ENCODE measurements around the gene DNAH5.
"Not testable (repeated sequence)": the region's sequence is repeated elsewhere in the genome, so short reads cannot be mapped to it uniquely, and the experiment has no call there.

The DNAH5 gene

GRCh38 chr5:13944560-13945199 lies at the start of gene DNAH5:
DNAH5 (minus strand) TSS chr5:13944688; CDS start chr5:13944438, 250 bp downstream.
- DNase-seq (ENCODE audit: low spot score), result no peak

- no peak for DNase-seq (ENCODE audit: low spot score)
Measured at GRCh38 chr5:13993926-13994325, 49.4 kb upstream of the DNAH5 start.

DNA sequence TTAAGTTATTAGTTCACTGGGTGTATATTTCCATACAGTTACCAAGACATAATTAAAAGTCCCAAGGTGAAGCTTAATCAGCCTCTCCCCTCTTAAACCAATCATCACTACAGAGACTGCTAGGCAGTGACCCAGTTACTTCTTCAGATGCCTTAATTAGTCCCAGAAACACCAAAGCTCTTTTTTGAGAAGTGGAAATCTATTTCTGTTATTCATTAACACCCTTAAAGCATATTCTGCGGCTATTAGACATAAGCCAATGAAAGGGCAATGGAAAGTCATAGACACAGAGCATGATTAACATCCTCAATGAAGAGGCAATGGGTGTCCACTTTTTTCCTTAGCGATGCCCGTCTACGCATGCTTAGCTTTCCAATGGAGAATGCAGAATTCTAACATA lies 48.3 kb upstream of the DNAH5 start:
- no peak for DNase-seq (ENCODE audit: low spot score)

DNA sequence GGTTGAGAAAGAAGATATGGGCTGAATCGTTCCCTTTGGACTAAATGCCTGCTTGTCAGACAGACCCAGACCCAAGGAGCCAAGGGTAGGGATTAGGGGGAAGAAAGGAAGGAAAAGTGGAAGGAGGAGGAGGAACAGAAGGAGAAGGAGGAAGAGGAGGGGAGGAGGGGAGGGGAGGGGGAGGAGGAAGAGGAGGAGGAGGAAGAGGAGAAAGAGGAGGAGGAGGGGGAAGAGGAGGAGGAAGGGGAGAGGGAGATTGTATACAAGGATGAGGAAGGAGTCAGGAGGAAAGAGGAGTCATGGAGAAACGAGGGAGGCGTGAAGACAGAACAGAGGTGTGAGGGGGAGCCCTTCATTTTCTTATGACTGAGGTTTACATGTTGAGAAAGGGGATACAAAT lies 46.9 kb upstream of the DNAH5 start:
- no peak for DNase-seq (ENCODE audit: low spot score)

- no peak for DNase-seq (ENCODE audit: low spot score)
Measured at GRCh38 chr5:13990896-13991295, 46.4 kb upstream of the DNAH5 start.

DNA sequence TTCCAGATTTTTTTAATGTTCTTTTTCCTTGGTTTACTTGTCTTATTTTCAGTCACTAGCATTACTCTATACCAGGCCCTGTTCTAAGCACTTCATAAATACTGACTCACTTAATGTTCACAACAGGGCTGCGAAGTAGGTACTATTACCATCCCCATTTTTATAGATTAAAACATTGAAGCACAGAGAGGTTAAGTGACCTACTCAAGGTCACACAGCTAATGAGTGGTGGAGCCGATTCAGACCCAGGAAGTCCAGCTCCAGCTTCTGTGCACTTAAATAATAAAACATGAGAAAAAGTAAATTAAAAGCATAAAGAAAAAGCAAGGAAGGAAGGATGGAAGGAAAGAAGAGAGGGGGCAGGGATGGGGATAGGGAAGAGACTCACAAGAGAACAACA lies 45.3 kb upstream of the DNAH5 start:
- no peak for DNase-seq (ENCODE audit: low spot score)

GRCh38 chr5:13987843-13988464 lies 43.5 kb upstream of the DNAH5 start:
- DNase-seq (ENCODE audit: low spot score), result peak; percentile 70

DNA sequence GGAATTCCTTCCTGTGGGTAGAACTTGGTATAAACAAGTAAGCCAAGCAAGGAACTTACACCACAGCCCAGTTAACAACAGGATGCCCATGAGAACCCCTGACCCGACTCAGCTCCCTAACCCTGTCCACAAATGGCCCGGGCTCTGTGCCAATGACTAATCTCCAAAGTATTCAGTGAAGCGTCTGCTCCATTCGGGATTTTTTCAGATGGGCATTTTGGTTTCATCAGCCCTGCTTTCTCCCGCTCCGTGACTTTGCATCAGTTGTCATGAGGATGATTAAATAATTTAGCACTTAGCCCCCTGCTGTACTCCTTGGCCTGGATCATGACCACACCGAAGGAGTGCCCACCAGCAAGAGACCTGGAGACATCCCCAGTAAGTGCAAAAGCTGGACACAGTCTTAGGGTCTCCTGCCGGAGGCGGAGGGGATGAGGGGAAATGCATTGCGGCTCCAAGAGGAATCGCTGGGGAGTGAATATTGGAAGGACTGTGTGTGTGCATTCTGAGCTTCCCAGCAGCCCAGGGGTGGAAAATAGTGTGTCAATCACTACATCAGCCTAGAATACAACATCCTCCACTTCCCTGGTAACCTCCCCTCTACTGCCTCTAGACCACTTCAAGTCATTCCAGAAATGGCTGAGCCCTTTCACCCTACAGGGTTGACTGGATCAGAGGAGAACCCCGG lies 41.4 kb upstream of the DNAH5 start:
- no peak for DNase-seq (ENCODE audit: low spot score)

DNA sequence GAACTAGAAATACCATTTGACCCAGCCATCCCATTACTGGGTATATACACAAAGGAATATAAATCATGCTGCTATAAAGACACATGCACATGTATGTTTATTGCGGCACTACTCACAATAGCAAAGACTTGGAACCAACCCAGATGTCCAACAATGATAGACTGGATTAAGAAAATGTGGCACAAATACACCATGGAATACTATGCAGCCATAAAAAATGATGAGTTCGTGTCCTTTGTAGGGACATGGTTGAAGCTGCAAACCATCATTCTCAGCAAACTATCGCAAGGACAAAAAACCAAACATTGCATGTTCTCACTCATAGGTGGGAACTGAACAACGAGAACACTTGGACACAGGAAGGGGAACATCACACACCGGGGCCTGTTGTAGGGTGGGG lies 40.4 kb upstream of the DNAH5 start:
- DNase-seq (ENCODE audit: low spot score), result not testable (repeated sequence)

GRCh38 chr5:13976867-13977830 lies 32.7 kb upstream of the DNAH5 start:
- peak; percentile 38 for DNase-seq (ENCODE audit: low spot score)

DNA sequence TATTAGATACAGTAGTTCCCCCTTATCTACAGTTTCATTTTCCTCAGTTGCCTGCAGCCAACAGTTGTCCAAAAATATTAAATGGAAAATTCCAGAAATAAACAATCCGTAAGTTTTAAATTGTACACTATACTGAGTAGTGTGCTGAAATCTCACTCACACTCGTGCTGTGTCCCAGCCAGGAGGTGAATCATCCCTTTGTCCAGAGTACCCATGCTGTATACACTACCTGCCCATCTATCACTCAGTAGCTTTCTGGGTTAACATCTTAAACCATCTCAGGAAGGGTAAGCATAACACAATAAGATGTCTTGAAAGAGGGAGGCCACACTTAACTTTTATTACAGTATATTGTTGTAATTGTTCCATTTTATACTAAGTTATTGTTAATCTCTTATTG lies 31.7 kb upstream of the DNAH5 start:
- no peak for DNase-seq (ENCODE audit: low spot score)

DNA sequence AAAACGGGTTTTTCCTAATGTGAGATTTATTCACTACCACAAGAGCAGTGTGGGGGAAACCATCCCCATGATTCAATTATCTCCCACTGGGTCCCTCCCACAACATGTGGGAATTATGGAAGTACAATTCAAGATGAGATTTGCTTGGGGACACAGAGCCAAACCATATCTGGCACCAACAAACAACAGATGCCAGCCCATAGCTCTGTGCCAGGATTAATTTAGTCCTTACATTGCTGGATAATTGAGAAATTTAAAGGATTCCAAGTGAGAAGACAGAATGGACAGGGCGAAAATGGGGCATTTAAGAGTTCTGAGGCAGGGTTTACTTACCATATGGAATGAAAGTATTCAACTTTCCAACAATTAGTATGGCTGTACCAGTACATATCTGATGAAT lies 30.8 kb upstream of the DNAH5 start:
- no peak for DNase-seq (ENCODE audit: low spot score)

- DNase-seq (ENCODE audit: low spot score), result no peak
Measured at GRCh38 chr5:13973724-13974123, 29.2 kb upstream of the DNAH5 start.

GRCh38 chr5:13972029-13972428 lies 27.5 kb upstream of the DNAH5 start:
- DNase-seq (ENCODE audit: low spot score), result no peak

- peak; percentile 77 for DNase-seq (ENCODE audit: low spot score)
Measured at GRCh38 chr5:13957032-13957645, 12.7 kb upstream of the DNAH5 start.

GRCh38 chr5:13956471-13956870 lies 12.0 kb upstream of the DNAH5 start:
- no peak for DNase-seq (ENCODE audit: low spot score)

DNA sequence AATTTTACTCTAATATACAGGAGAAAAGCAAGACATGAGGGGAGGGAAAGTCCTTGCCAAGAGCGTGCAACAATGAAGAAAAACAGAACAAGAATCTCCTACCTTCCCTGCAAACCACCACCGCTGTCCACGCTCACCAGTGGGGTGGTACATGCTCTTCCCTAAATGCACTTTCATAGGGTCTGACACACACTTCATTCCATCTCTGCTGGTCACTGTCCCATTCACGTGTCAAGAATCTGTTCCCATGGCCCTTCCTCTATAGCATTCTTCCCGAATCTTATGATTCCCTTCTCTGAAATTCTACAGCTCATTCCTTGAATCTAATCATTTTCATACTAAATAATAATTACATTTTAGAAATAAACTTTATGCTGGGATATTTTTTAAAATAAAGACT lies 11.4 kb upstream of the DNAH5 start:
- DNase-seq (ENCODE audit: low spot score), result no peak

- DNase-seq (ENCODE audit: low spot score), result no peak
Measured at GRCh38 chr5:13946111-13946510, 1.6 kb upstream of the DNAH5 start.

GRCh38 chr5:13945271-13945670 lies 783 bp upstream of the DNAH5 start:
- DNase-seq (ENCODE audit: low spot score), result no peak

DNA sequence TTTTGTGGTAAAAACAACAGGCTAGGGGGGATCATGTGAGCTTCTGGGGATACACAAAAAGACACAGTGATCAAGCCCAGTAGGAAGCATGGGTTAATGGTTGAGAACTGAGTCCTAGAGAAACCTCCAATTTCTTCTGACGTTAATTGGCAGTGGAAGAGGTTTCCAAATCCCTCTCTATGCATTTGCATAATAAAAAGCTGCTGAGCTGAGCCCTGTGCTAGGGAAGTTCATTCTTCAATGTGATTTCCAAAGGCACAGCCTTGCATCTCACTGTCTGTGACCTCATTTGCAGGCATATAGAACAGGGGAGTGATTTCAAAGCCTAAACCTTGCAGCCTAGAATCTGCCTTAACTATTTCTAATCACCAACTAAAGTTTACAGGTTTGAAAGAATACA lies 812 bp downstream of the DNAH5 start:
- no peak for DNase-seq (ENCODE audit: low spot score)

DNA sequence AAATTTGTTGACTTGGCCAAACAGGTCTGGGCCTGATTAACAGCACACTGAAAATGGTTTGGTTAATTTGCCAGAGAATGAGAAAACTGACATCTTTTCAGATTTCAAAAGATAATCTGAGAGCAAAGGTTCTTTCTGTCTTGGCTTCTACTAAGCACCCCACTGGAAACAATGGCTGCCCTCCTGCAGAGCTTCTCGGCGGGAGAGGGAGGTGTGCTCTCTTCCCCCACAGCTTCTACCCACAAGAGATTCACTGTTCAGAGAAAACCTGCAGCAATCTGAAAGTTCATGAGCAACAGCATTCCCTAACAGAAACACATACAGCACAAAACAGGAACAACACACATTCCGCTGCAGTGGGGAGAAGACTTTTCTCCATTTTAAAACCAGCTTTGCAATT lies 3.0 kb downstream of the DNAH5 start:
- DNase-seq (ENCODE audit: low spot score), result no peak

GRCh38 chr5:13939638-13940037 lies 4.8 kb downstream of the DNAH5 start:
- DNase-seq (ENCODE audit: low spot score), result no peak

All from NAMALWA (cell line).